NB4 (cell line): Measurements from ENCODE around the gene SLC49A3.

ENCODE experiments used
- CTCF ChIP-seq: IDR thresholded peaks from one replicate; pipeline ENCODE4 v1.5.1; 2012; ENCODE audit warnings: low read depth, low read length
- MYC ChIP-seq: IDR thresholded peaks from 2 replicates; pipeline ENCODE4 v1.6.1; 2011; ENCODE audit warnings: low read depth, low read length
- POLR2A ChIP-seq: IDR thresholded peaks from 2 replicates; pipeline ENCODE4 v1.6.1; 2011; ENCODE audit warnings: mild to moderate bottlenecking; ENCODE audit not compliant: insufficient read length; ENCODE audit errors: extremely low read depth
- TF ChIP-seq, protein P1 (sequence below): IDR thresholded peaks from 2 replicates; pipeline ENCODE4 v1.6.1; 2011; ENCODE audit warnings: low read depth, low read length

- TF ChIP-seq CTCF (peak; percentile 98), POLR2A (peak; percentile 88), MYC (peak; percentile 63)
- TF ChIP-seq, protein P1, sequence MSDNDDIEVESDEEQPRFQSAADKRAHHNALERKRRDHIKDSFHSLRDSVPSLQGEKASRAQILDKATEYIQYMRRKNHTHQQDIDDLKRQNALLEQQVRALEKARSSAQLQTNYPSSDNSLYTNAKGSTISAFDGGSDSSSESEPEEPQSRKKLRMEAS = peak; percentile 88
These were observed 14.5 kb downstream of the SLC49A3 start, which contains the start of the genes ATP5ME and MYL5 for GRCh38 chr4:674172-675035.
